SK-N-SH (cell line): Measurements from ENCODE around the gene OXSR1. TPM values are rescaled to one million over a fixed set of nuclear protein-coding genes. Genes with fewer than 3 reads are reported as not detected.
A peak's percentile ranks its signal among the peaks of the same experiment; 100 is the strongest.

Source experiments
- CTCF ChIA-PET: fragments of 300-600, 350-600 bp; formaldehyde crosslinking; extraction: SDS; loops from one replicate; lab custom pipeline; 2021; lab: Yijun Ruan, JAX
- POLR2A ChIA-PET: fragments of 350-600 bp; sonication (Branson Sonifier 250); formaldehyde crosslinking; extraction: SDS; loops from one replicate; lab custom pipeline; 2020; ENCODE audit warnings: antibody characterized with exemption, inconsistent platforms; lab: Yijun Ruan, JAX
- DNase-seq: peaks from one replicate; pipeline ENCODE4 v3.0.0; 2012
- H2AFZ ChIP-seq: fragments of 200-600 bp; sonication (generic); 2 replicates; pipeline ENCODE4 v1.8.1; 2016; ENCODE audit warnings: antibody characterized with exemption, mild to moderate bottlenecking, low read depth
- H3F3A ChIP-seq: fragments of 200-600 bp; sonication (generic); replicated peaks from 2 replicates; pipeline ENCODE3; 2016; ENCODE audit warnings: antibody characterized with exemption, mild to moderate bottlenecking; ENCODE audit not compliant: insufficient read depth
- H3K27ac ChIP-seq, 2 experiments: fragments of 200-500 bp in 1 of 2; fragments of 200-600 bp in 1 of 2; sonication (Bioruptor generic) in 1 of 2; sonication (generic), shearing (Covaris generic) in 1 of 2; 2 replicates each; pipeline versions ENCODE4 v1.5.1 to v1.6.1; 2014 to 2016; ENCODE audit warnings: low read depth in 2 of 2, inconsistent platforms in 1 of 2, low read length in 1 of 2, mild to moderate bottlenecking in 1 of 2, mixed read lengths in 1 of 2
- H3K27me3 ChIP-seq: fragments of 200-600 bp; sonication (generic), shearing (Covaris generic); 2 replicates; pipeline ENCODE4 v1.6.1; 2016; ENCODE audit warnings: mixed run types; ENCODE audit not compliant: insufficient read depth
- H3K36me3 ChIP-seq, 2 experiments: fragments of 200-500 bp in 1 of 2; fragments of 200-600 bp in 1 of 2; sonication (Bioruptor generic) in 1 of 2; sonication (generic) in 1 of 2; replicated peaks in 1 of 2; 2 replicates each; pipeline versions ENCODE3 to v1.5.1; 2014 to 2016; ENCODE audit warnings: low read length in 1 of 2, mild to moderate bottlenecking in 1 of 2; ENCODE audit not compliant: insufficient read depth in 2 of 2, control insufficient read depth in 1 of 2
- H3K4me1 ChIP-seq, 2 experiments: fragments of 200-500 bp in 1 of 2; fragments of 200-600 bp in 1 of 2; sonication (Bioruptor generic) in 1 of 2; sonication (generic), shearing (Covaris generic) in 1 of 2; 2 replicates each; pipeline versions ENCODE4 v1.5.1 to v1.6.1; 2014 to 2016; ENCODE audit warnings: low read depth in 1 of 2, low read length in 1 of 2, mixed run types in 1 of 2; ENCODE audit not compliant: insufficient read depth in 2 of 2, control insufficient read depth in 1 of 2
- H3K4me2 ChIP-seq: fragments of 200-600 bp; sonication (generic), shearing (Covaris generic); 2 replicates; pipeline ENCODE4 v1.6.1; 2017; ENCODE audit warnings: mixed run types
- H3K4me3 ChIP-seq, 2 experiments: fragments of 200-500 bp in 1 of 2; fragments of 200-600 bp in 1 of 2; sonication (Bioruptor generic) in 1 of 2; sonication (generic), shearing (Covaris generic) in 1 of 2; 2 replicates each; pipeline versions ENCODE4 v1.5.1 to v1.8.1; 2014 to 2016; ENCODE audit warnings: low read depth in 2 of 2, inconsistent platforms in 1 of 2, low read length in 1 of 2, mild to moderate bottlenecking in 1 of 2, mixed read lengths in 1 of 2, moderate library complexity in 1 of 2
- H3K79me2 ChIP-seq: fragments of 200-600 bp; sonication (generic); 2 replicates; pipeline ENCODE4 v1.8.1; 2017; ENCODE audit warnings: mild to moderate bottlenecking; ENCODE audit not compliant: insufficient read depth
- H3K9ac ChIP-seq: fragments of 200-600 bp; sonication (generic); 2 replicates; pipeline ENCODE4 v1.6.1; 2017; ENCODE audit warnings: mixed run types
- H3K9me2 ChIP-seq: fragments of 200-600 bp; sonication (generic); 2 replicates; pipeline ENCODE4 v1.6.1; 2017; ENCODE audit warnings: mixed run types
- H3K9me3 ChIP-seq: fragments of 200-600 bp; sonication (generic); 2 replicates; pipeline ENCODE4 v1.6.1; 2017; ENCODE audit warnings: mixed run types, mild to moderate bottlenecking, moderate library complexity
- H4K20me1 ChIP-seq: fragments of 200-600 bp; sonication (generic); 2 replicates; pipeline ENCODE4 v1.6.1; 2017; ENCODE audit warnings: mild to moderate bottlenecking, mixed run types; ENCODE audit not compliant: insufficient read depth
- EZH2phosphoT487 ChIP-seq: fragments of 200-600 bp; sonication (generic); IDR thresholded peaks from 2 replicates; pipeline ENCODE4 v1.6.1; 2017; ENCODE audit warnings: low read depth, mixed run types, mild to moderate bottlenecking, antibody characterized with exemption, moderate library complexity, borderline replicate concordance
- FOXJ3 ChIP-seq: sonication (generic); formaldehyde crosslinking; IDR thresholded peaks from 2 replicates; pipeline ENCODE4 v1.5.1; 2020; ENCODE audit warnings: mild to moderate bottlenecking, missing genetic modification reagents
- FOXM1 ChIP-seq: IDR thresholded peaks from 2 replicates; pipeline ENCODE4 v1.4.0; 2012; ENCODE audit warnings: low read depth, mild to moderate bottlenecking
- GABPA ChIP-seq: IDR thresholded peaks from 2 replicates; pipeline ENCODE4 v1.4.0; 2012; ENCODE audit warnings: low read depth, mild to moderate bottlenecking
- GATA2 ChIP-seq: sonication (generic); formaldehyde crosslinking; IDR thresholded peaks from 2 replicates; pipeline ENCODE4 v1.5.0; 2020; ENCODE audit warnings: mild to moderate bottlenecking, missing genetic modification reagents
- MEF2A ChIP-seq: IDR thresholded peaks from 2 replicates; pipeline ENCODE4 v1.4.0; 2012; ENCODE audit warnings: low read depth, borderline replicate concordance
- MXI1 ChIP-seq: IDR thresholded peaks from 2 replicates; pipeline ENCODE4 v1.6.1; 2012; ENCODE audit warnings: mild to moderate bottlenecking, low read depth, low read length, improper control_type of control experiment
- NRF1 ChIP-seq: IDR thresholded peaks from 2 replicates; pipeline ENCODE4 v1.6.1; 2012; ENCODE audit warnings: low read depth, mild to moderate bottlenecking, low read length
- RAD21 ChIP-seq: IDR thresholded peaks from 2 replicates; pipeline ENCODE4 v1.6.1; 2012; ENCODE audit warnings: mild to moderate bottlenecking, low read length
- TAF1 ChIP-seq: IDR thresholded peaks from 2 replicates; pipeline ENCODE4 v1.6.1; 2012; ENCODE audit warnings: low read depth, mild to moderate bottlenecking, low read length, moderate library complexity, borderline replicate concordance
- USF1 ChIP-seq: IDR thresholded peaks from 2 replicates; pipeline ENCODE4 v1.4.0; 2012; ENCODE audit warnings: low read depth, borderline replicate concordance
- ZBTB33 ChIP-seq: IDR thresholded peaks from 2 replicates; pipeline ENCODE4 v1.4.0; 2012; ENCODE audit warnings: low read depth, borderline replicate concordance
- WGBS: methylation state at CpG from one replicate; pipeline ENCODE4 v1.1.6; 2017; ENCODE audit warnings: low lambda C conversion rate; 5-methylcytosine and 5-hydroxymethylcytosine counted together
- polyA plus RNA-seq, 3 experiments: library from polyadenylated mRNA; depleted of rRNA; stranded (reverse); fragments of >200 nt; gene quantifications; 2 replicates each; pipeline ENCODE4 v1.2.3, GENCODE V29; 2012
- TF ChIP-seq, protein P1 (sequence below): IDR thresholded peaks from 2 replicates; pipeline ENCODE4 v1.4.0; 2012; ENCODE audit warnings: low read depth
- TF ChIP-seq, protein P2 (sequence below): fragments of 200-600 bp; sonication (generic); IDR thresholded peaks from 2 replicates; pipeline ENCODE4 v1.6.1; 2017; ENCODE audit warnings: antibody characterized with exemption, mild to moderate bottlenecking, moderate library complexity
- TF ChIP-seq, protein P3 (sequence below): IDR thresholded peaks from 2 replicates; pipeline ENCODE4 v1.6.1; 2012; ENCODE audit warnings: mild to moderate bottlenecking, low read depth, low read length, moderate library complexity

OXSR1 gene
- polyA plus RNA-seq, 1 of the 3 experiments (the other 2 are of a cell fraction): 22.3 TPM

- no peak for TF ChIP-seq MXI1
- no peak for TF ChIP-seq RAD21
- TF ChIP-seq, protein P1, sequence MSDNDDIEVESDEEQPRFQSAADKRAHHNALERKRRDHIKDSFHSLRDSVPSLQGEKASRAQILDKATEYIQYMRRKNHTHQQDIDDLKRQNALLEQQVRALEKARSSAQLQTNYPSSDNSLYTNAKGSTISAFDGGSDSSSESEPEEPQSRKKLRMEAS: no peak
Observed at GRCh38 chr3:38136393-38136776, 29.0 kb upstream of the OXSR1 start.

DNA sequence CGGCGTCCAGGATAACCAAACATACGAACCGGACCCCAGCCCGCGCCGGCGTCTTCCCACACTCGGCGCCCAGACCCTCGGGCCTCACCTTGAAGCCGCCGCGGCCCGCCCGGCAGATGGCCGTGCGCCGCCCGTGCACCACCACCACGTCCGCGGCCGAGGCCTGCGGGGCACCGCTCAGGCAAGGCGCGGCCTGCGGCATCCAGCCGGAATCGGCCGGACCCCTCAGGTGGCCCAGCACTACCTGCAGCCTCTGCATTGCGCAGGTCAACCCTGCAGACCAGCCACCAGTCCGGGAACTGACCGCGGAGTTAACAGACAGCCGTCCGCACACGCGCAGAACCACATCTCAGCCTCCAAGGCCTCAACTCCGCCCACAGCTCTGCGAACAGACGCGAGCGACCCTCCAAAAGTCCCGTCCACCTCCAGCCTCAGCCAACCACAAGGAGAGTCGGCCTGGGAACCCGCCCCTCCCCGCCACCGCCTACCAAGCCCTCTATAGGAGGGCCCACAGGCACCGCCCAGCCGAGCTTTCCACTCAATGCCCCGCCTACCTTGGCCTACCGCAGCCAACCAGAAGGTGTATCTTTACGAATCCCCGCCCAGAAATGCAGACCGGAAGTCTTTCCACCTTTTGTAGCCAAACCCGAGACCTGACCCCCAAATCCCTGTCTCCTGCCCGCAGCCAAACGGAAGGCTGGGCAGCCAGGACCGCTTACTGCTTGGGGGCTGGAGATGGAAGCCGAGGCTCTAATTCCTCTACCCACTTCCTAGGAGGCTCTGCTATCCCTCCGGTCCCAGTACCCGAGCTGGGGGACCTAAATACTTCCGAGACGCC lies 28.3 kb upstream of the OXSR1 start, which contains the start of gene ACAA1:
TSS of gene ACAA1 (minus strand) at position 351 of the 838 bp plus-strand sequence. CDS start at position 259, 92 bp downstream.
- POLR2A ChIA-PET: interaction anchor here (0.5 to 2.7 kb wide), 11 partner anchors 16 to 210 kb away, joined by 3 to 25 read pairs (median 3); partner anchors contain the start of genes OXSR1, PLCD1 and XYLB
- H2AFZ ChIP-seq: peak within 1 kb of the TSS; percentile 99
- peak within 1 kb of the TSS; percentile 89 to 94 for H3K4me3 ChIP-seq
- TF ChIP-seq USF1: no peak
- TF ChIP-seq GATA2 (CRISPR knock-in tag): no peak
- TF ChIP-seq GABPA: peak; percentile 68
- TF ChIP-seq EZH2phosphoT487: no peak
- TF ChIP-seq, protein P2, sequence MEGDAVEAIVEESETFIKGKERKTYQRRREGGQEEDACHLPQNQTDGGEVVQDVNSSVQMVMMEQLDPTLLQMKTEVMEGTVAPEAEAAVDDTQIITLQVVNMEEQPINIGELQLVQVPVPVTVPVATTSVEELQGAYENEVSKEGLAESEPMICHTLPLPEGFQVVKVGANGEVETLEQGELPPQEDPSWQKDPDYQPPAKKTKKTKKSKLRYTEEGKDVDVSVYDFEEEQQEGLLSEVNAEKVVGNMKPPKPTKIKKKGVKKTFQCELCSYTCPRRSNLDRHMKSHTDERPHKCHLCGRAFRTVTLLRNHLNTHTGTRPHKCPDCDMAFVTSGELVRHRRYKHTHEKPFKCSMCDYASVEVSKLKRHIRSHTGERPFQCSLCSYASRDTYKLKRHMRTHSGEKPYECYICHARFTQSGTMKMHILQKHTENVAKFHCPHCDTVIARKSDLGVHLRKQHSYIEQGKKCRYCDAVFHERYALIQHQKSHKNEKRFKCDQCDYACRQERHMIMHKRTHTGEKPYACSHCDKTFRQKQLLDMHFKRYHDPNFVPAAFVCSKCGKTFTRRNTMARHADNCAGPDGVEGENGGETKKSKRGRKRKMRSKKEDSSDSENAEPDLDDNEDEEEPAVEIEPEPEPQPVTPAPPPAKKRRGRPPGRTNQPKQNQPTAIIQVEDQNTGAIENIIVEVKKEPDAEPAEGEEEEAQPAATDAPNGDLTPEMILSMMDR: no peak
- TF ChIP-seq MEF2A: no peak
- TF ChIP-seq, protein P3, sequence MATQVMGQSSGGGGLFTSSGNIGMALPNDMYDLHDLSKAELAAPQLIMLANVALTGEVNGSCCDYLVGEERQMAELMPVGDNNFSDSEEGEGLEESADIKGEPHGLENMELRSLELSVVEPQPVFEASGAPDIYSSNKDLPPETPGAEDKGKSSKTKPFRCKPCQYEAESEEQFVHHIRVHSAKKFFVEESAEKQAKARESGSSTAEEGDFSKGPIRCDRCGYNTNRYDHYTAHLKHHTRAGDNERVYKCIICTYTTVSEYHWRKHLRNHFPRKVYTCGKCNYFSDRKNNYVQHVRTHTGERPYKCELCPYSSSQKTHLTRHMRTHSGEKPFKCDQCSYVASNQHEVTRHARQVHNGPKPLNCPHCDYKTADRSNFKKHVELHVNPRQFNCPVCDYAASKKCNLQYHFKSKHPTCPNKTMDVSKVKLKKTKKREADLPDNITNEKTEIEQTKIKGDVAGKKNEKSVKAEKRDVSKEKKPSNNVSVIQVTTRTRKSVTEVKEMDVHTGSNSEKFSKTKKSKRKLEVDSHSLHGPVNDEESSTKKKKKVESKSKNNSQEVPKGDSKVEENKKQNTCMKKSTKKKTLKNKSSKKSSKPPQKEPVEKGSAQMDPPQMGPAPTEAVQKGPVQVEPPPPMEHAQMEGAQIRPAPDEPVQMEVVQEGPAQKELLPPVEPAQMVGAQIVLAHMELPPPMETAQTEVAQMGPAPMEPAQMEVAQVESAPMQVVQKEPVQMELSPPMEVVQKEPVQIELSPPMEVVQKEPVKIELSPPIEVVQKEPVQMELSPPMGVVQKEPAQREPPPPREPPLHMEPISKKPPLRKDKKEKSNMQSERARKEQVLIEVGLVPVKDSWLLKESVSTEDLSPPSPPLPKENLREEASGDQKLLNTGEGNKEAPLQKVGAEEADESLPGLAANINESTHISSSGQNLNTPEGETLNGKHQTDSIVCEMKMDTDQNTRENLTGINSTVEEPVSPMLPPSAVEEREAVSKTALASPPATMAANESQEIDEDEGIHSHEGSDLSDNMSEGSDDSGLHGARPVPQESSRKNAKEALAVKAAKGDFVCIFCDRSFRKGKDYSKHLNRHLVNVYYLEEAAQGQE: 0 out of 2 replicates have a peak, but pooled peaks have one; percentile 9
- TF ChIP-seq TAF1: peak; percentile 67
- TF ChIP-seq FOXJ3 (CRISPR knock-in tag): no peak
- TF ChIP-seq NRF1: peak; percentile 62
- no peak for TF ChIP-seq FOXM1
- no peak for TF ChIP-seq ZBTB33

More at GRCh38 chr3:38136393-38136776, 29.0 kb upstream of the OXSR1 start:
- Histone ChIP-seq H3K27ac (peak overlapping the region in 1 of 2 experiments; percentile 67; a peak in 1 of 4 replicates), H2AFZ (peak overlapping the region; percentile 74; the same call in 1 of the 2 replicates), H3K9ac (peak overlapping the region; percentile 74), H3K4me1 (peaks cover 16 to 31% of the 10 kb centered on the region in 2 experiments; a peak in 2 of 4 replicates), H4K20me1 (0 out of 2 replicates have a peak, but pooled peaks cover 13% of the 10 kb centered on the region), H3K27me3 (no peaks in the 10 kb centered on the region), H3K79me2 (peaks cover 43% of the 10 kb centered on the region), H3K9me3 (no peaks in the 10 kb centered on the region), H3K4me2 (peak overlapping the region; percentile 87), H3K36me3 (peaks cover 11 to 43% of the 10 kb centered on the region in 2 experiments), H3K4me3 (peak overlapping the region; percentile 89 to 94), H3F3A (peaks cover 2% of the 10 kb centered on the region), H3K9me2 (no peaks in the 10 kb centered on the region)
- ChIA-PET POLR2A (interaction anchor here (0.7 to 2.7 kb wide), 5 partner anchors 15 to 140 kb away, joined by 3 to 25 read pairs (median 4); partner anchors contain the start of genes OXSR1 and PLCD1), CTCF (interaction anchor here (0.6 to 2.5 kb wide), 5 partner anchors 11 to 207 kb away, joined by 3 to 9 read pairs (median 4); partner anchors contain the start of gene OXSR1)
- 1% methylated on average over 16 of the region's 20 CpGs for WGBS
- DNase-seq: peak; percentile 59

More for the DNA sequence above, 28.3 kb upstream of the OXSR1 start, which contains the start of gene ACAA1:
- H3K4me1 ChIP-seq: peaks cover 16 to 31% of the 10 kb centered on the region in 2 experiments; a peak in 2 of 4 replicates
- peak within 1 kb of the TSS; percentile 89 for H3K9ac ChIP-seq
- H3K9me3 ChIP-seq: no peaks in the 10 kb centered on the region
- under 1% methylated on average over 18 of the region's 66 CpGs for WGBS
- H3K36me3 ChIP-seq: peaks cover 10 to 43% of the 10 kb centered on the region in 2 experiments
- H4K20me1 ChIP-seq: 0 out of 2 replicates have a peak, but pooled peaks cover 13% of the 10 kb centered on the region
- peak within 1 kb of the TSS; percentile 99 for H3K4me2 ChIP-seq
- DNase-seq: peak; percentile 98
- peaks cover 43% of the 10 kb centered on the region for H3K79me2 ChIP-seq
- H3K9me2 ChIP-seq: no peaks in the 10 kb centered on the region
- H3F3A ChIP-seq: peaks cover 2% of the 10 kb centered on the region
- H3K27ac ChIP-seq: peak within 1 kb of the TSS; percentile 89 to 91
- H3K27me3 ChIP-seq: no peaks in the 10 kb centered on the region
- CTCF ChIA-PET: interaction anchor here (0.6 to 2.5 kb wide), 9 partner anchors 11 to 359 kb away, joined by 3 to 9 read pairs (median 4); partner anchors contain the start of genes EXOG and OXSR1
